HG03045 (cell line): Measurements from ENCODE around the gene GTF2F1.
"Not testable (repeated sequence)": the region's sequence is repeated elsewhere in the genome, so short reads cannot be mapped to it uniquely, and the experiment has no call there.

Source experiments
- ATAC-seq: cut with Tn5 transposase; IDR thresholded peaks from one replicate; pipeline ENCODE4 v1.9.1; 2021; ENCODE audit warnings: mild to moderate bottlenecking, moderate library complexity; ENCODE audit not compliant: unreplicated experiment

Gene GTF2F1

DNA sequence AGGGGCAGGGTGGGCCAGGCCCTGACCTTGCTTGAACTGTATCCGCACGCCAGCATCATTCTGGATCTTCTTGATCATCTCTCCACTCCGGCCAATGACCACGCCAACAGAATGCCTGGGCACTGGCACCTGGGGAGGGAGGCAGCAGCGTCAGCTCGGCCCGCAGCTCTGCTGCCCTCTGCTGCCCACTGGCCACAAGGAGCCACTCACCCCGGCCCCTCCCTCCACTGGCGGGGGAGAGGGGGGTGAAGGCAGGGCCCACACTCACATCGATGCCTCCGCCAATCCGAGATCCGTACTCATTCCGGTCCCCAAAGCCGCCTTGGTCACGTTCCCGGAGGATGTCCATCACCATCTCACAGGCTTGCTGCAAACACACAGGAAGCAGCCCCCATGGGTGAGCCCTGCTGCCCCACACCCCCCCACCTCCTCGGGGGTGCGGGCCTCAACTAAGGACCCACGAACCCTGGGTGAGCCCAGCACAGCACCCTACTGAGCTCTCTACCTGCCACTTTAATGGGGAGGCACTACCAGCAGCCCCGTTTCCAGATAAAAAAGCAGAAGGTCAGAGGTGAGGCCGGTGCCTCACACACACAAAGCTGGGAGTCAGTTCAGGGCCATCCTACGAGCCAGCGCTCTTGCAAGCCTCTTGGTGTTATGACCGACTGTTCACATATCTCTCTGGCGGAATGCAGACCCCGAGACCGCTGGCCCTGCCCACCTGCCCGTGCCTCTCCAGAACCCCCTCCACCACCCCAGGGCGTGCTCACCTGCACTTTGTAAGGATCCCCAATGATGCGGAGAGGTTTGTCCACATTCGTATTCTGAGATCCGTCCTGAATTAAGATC lies 25.0 kb upstream of the GTF2F1 start:
- no peak for ATAC-seq

DNA sequence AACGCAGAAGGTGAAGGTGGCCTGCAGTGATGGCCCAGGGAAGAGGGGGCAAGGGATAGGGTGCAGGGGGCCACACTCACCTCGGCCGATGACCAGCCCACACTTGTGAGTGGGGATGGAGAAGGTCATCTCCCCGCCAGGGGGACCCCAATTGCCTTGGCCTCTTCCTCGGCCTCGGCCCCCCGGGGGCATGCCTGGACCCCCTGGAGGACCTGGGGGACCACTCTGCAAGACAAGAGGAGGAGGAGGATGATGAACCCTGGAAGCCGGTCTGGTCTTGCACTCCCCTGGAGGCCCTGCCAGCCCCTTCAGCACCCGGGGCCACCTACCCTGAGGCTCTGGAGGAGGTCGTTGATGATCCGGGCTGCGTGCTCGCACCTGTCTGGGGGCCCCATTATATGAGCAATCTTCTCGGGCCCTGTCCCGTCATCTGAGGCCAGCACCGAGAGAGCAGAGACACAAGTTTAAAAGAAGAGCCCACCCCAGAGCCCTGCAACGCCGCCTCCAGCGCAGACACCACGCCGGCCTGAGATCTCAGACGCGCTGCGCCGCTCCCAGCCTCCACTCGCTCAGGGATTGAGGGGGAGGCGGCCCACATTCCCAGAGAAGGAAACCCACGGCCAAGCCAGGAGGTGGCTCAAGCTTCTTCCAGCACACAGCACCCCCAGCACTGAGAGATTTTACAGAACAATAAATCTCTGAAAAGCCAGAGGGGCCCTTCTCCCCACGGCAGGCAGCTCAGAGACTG lies 23.9 kb upstream of the GTF2F1 start:
- no peak for ATAC-seq

DNA sequence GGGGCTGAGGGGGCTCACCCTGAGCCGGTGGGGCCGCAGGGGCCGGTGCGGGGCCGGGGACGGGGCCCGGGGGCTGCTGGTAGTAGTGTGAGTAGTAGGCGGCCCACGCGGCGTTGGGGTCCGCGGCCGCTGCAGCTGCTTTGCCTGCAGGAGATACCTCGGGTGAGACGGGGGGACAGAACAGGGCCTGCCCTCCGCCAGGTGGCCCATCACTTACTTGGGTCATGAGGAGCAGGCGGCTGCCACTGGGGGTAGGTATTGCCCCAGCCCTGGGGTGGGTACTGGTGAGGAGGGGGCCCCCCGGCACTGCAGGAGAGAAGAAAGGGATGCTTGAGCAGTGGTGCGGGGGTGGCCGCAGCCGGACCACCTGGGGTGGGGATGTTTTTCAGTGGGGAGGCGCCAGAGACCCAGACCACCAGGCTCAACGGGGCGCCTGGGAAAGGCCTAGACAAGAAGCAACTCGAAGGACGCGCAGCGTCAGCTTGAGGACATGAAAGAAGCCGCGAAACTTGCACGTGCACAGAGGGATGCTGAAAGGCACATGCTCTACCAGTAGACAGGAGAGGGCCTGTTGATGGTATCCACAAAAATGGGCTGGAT lies 22.7 kb upstream of the GTF2F1 start:
- no peak for ATAC-seq

DNA sequence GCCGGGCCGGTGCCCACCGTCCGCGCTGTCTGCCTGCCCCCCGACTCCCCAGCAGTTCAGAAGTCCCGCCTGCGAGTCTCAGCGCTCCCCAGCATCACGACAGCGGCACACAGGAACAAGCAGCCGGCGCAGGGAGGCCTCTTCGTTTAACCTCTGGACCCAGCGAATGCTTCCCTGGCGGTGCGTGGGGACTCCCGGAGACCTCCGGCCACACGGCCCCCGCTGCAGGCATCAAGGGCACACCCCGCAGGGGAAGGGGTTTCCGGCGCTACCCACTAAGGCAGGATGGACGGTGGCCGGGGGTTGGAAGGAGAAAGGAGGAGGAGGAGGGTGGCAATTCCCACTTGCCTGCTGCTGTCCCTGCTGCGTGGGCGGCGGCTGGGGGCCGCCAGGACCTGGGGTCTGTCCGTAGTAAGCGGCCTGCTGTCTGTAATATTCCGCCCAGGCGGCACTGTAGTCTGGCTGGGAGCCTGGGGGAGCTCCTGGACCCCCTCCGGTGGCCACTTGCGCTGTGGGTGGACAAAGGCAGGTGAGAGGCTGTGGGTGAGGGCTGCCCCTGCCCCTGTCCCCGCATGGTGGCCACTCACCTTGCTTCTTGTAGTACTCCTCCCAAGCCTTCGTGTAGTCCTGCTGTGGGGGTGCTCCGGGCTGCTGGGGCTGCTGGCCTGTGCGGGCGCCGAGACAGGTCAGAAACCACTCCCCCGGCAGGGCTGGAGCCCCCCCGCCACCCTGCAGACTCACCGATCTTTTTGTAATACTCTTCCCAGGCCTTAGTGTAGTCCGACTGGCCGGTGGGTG lies 22.0 kb upstream of the GTF2F1 start:
- ATAC-seq: no peak

DNA sequence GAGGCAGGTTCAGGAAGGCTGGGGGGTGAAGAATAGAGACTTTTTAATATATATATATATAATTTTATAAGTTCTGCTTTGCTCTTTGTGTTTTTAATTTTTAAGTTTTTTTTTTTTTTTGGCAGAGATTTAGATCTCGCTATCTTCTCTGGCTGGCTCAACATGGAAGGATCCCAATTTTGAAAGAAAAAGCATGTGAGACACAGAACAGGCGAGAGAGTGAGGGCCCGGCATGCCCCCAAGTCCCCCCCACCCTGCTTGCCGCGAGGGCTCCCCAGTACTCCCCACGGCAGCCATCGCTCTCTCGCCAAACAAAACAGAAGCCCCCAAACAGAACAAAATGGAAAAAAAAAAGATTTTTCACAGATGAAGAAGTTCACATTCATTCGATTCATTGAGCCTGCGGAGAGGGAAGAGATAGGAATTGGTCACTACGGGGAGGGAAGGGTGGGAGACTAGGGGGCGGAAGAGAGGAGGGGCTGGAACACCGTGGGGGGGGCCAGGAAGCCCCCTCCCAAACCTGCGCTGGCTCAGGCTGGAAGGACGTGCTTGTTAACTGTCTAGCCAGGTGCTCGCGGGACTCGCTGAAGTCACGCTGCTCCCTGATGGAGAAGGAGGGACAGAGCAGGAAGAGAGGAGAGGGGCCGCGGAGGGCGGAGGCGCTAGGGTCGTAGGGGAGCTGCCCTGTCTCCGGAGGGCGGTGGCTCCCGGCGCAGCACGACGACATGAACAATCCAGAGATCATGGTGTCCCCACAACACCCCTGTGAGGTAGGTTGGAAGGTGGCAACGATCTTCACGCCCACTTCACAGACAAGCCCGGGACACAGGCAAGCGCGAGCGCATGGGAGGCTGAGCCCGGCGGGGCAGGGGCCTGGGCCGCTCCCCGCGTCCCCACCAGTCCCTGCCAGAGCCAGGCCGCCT lies 21.0 kb upstream of the GTF2F1 start:
- ATAC-seq: no peak

DNA sequence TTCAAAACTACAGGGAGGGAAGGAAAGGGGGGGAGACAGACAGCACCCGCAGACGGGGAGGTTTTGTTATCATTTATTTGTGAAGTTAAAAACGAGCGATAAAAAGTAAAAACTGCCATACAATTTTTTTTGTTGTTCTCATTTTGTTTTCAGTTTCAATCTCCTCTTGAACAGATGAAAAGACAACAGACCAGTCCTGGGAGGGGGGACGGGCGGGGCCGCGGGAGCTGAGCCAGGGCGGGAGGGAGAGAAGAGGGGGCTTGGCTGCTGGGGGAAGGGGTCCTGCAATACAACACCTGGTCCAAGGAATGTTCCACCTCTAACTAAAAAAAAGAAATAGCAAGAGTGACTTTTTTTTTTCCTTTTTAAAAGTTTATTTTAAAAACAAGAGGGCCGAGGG lies 20.3 kb upstream of the GTF2F1 start:
- ATAC-seq: no peak

DNA sequence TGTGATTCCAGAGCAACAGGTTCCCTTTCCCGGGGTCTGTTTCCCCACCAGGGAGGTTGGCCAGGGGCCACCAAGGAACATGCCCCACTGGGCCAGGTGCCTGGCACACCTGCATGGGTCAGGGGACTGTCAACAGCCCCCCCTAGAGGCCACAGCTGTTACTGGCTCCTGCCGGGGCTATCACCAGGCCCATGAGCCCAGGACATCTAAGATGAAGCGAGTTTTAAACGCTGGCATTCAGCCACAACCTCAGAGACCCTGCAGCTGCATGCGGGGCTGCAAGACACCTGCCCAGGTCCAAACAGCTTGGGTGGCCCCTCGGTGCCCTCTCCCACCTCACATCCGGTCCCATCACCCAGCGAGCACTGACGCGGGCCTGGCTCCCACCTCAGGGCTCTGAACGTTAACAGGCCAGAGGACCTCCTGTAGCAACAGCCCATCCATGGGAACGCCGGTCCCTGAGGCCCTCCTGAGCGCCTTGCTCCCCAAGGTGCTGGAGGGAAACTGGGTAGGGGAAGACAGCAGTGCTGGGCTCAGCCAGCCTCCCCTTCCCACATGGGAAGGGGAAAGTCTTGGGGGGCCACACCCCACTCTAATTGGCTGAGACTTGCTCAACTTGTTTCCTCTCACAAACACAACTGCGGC lies 19.6 kb upstream of the GTF2F1 start:
- no peak for ATAC-seq

DNA sequence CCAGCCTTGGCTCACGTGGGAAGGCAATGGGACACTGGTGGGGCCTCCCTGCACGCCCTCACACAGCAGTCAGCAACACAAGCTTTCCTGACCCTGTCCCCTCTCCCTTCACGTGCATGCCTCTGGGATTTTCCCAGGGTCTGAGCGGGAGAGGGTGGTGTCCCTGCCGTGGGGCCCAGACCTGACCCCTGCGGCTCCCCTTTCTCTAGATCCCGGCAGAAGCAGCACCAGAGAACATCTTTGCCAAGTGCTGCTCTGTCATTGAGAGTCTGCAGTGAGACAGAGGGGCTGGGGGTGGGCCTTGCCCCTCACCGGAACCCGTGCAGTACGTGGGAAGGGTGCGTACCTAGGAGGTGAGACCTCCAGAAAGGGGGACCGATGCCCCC lies 19.1 kb upstream of the GTF2F1 start:
- ATAC-seq: no peak

DNA sequence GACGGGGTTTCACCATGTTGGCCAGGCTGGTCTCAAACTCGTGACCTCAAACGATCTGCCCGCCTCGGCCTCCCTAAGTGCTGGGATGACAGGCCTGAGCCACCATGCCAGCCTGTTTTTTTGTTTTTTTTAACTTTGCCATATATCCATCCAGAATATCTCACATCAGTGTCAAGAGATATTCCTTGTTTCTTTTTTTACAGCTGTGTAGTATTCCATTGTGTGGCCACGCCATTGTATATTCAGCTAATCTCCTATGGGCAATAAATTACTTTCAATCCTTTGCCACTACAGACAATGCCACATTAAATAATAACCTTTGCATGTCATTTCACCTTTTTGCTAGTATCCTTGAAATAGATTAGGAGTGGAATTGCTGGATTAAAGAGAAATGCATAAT lies 16.4 kb upstream of the GTF2F1 start:
- ATAC-seq: no peak

DNA sequence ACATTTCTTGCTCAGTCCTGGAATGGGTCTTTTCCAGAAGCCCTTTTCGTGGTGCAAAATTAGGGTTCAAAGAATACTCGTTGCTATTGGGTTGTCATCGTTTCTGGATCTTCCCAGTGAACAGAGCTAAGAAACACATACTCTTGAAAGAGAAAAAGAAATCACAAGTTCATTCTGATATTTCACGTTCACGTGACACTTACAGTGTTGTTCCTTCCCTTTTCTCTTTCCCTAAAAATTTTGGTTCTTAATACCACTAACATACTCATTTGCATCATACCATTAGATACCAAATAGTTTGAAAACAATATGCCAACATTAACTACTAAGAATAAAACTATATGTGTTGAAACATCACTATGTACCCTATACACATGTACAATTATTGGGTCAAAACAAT lies 13.4 kb upstream of the GTF2F1 start:
- ATAC-seq: no peak

DNA sequence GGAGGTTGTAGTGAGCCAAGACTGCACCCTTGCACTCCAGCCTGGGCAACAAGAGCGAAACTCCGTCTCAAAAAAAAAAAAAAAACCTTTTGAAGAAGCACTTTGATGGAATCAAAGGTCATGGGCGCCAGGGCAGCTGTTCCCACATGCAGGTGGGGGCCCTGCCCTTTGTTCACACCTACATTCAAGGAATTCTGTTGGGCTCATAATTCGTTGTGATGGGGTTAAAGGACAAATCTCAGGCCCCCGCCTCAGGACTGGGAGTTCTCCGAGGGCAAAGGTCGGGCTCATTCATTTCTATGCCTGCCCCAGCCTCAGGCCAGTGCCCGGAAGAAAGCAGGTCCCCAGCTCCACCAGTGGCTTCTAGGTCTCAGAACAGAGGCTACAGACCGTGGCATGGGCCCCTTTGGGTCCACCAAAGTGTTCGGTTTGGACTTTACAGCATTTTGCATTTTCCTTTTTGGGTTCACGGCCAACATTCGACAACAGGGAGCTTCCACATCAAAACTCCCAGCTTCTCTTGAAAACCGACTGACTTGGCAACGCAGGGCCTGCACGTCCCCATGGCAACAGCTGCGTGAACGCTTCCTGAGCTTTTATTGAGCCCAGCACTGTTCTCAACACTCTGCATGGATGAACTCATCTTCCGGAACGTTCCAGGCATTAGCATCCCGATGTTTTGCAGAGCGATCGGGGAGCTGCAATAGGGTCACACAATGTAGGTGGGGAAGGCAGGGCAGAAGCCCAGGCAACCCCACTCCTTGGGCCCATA lies 10.1 kb upstream of the GTF2F1 start:
- no peak for ATAC-seq

DNA sequence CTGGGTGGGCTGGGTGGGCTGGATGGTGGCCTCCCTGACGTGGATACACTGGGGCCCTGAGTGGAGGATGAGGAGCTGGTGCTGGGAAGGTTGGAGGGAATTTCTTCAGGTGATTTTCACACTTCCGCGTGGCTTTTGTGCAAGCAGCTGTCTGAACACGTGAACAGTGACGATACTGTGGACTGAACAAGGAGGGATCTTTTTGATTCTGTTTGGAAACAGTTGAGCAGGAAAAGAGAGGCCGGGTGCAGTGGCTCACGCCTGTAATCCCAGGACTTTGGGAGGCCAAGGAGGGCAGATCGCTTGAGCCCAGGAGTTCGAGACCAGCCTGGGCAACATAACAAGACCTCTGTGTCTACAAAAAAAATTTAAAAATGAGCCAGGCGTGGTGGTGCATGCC lies 9.1 kb upstream of the GTF2F1 start:
- no peak for ATAC-seq

DNA sequence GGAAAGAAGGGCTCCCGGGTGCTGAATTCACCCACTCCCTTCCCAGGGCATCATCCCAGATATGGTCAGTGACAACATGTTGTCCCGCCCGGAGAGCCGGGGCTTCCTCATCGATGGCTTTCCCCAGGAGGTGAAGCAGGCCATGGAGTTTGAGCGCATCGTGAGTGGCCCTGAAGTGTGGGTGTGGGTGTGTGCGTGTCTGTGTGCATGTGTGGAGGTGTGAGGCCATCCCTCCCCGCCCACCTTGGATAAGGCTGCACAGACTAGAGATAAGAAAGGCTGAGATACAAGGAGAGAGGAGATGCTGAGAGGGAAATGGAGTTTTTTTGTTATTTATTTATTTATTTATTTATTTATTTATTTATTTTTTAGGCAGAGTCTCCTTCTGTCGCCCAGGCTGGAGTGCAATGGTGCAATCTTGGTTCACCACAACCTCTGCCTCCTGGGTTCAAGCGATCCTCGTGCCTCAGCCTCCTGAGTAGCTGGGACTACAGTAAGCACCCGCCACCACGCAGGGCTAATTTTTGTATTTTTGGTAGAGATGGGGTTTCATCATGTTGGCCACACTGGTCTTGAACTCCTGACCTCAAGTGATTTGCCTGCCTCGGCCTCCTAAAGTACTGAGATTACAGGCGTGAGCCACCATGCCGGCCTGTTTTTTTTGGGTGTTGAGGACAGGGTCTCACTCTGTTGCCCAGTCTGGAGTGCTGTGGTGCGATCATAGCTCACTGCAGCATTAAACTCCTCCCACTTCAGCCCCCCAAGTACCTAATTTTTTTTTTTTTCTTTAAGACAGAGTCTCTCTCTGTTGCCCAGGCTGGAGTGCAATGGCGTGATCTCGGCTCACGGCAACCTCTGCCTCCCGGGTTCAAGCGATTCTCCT lies 7.3 kb upstream of the GTF2F1 start:
- ATAC-seq: not testable (repeated sequence)

DNA sequence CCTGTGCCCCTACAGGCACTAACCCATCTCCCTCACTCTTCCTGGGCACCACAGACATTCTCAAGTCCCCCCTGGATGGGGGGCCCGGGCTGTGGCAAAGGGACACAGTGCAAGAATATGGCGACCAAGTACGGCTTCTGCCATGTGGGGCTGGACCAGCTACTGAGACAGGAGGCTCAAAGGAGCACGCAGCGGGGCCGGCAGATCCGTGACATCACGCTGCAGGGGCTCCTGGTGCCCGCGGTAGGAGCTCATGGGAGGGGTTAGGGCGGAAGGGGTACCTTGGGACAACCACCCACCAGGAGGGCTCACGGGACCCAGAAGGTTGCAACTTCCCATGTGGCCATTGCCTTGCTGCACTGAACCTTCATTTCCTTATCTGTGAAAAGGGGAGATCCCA lies 3.3 kb upstream of the GTF2F1 start:
- no peak for ATAC-seq

DNA sequence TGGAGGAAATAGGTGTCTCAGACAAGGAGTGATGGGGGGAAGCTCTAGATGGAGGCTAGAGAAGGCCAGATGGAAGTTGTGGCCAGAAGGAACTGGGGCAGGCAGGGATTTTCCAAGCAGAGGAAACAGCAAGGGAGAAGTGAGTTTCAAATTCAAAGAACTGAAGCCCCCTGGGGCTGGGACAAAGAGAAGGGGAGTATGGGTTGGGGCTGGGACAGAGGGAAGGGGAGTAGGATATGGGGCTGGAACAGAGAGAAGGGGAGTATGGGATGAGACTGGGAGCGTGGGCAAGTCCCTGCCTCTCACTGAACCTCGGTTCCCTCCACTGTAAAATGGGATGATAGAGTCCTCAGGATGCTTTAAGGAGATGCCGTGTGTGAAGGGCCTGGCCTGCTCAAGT lies 1.9 kb upstream of the GTF2F1 start:
- no peak for ATAC-seq

DNA sequence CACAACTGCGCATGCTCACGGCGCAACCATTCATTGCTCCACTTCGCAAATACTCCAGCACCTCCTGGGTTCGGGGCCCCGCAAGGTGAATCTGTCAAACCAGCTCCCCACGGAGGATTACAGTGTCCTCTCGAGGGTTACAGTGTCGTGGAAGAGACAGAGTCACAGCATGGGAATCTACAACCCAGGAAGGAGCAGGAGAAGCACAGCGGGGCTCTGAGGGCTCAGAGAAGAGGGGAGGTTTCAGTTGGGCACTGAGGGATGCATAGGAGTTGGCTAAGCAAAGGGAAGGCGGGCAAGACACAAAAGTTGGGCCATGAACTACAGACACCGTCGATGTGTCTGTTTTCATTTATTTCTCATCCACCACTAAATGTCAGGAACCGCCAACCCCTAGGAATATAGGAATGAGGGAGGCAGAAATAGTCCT lies 1.0 kb upstream of the GTF2F1 start:
- no peak for ATAC-seq

DNA sequence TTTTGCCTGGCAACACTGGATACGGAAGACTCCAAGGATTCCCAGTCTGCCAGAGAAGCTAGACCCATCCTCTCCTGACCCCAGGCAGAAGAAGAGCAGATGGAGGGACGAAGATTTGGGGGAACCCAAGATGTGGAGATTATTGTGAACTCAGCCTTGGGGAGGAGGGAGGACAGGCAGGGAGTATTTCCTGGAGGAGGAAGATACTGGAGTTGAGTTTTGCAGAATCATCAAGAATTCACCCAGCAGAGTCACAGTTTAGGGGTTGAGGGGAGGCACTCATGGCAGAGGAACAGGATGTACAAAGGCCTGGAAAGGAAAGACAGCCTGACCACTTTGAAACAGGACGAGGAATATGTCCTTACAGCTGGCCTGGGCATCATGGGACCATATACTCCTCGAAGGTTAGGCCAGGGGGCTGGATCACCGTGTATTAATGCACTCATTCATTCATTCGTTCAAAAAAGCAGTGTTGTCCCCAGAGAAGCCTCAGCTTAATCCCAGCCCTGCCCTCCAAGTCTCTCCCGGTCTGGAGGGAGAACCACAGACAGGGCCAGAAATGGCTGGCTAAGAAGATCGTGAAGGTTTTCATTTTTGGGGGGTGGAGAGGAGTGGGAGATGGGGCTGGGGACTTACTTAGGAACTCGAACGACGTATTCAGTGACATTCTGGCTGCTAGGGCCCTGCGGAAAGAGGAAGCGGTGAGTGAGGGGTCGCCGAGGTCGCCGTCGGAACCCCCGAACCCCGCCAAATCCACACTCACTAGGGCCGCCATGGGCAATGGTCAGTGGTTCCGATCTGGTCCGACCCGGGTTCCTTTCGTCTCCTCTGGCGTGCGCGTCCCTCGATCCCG lies 517 bp downstream of the GTF2F1 start:
- ATAC-seq: peak; percentile 8
